ENCODE measurements around the gene FOXE1.

FOXE1 gene

GRCh38 chr9:97853056-97853843 lies at the start of gene FOXE1:
Gene FOXE1 (plus strand): TSS chr9:97853226. CDS start chr9:97853915, 689 bp downstream.
- TF ChIP-seq CTCF (IDR thresholded peaks at IDR 0.05) = no peak
- H3K27ac ChIP-seq = no peak within 1 kb of the TSS

- peak overlapping the region; percentile 57; the same call in 1 of the 2 replicates for H3K27ac ChIP-seq
- TF ChIP-seq ZFX (IDR thresholded peaks at IDR 0.05; ENCODE audit: borderline replicate concordance) (no peak), CTCF (IDR thresholded peaks at IDR 0.05) (no peak)
Observed at GRCh38 chr9:97804059-97804365, 49.0 kb upstream of the FOXE1 start.

- H3K27ac ChIP-seq = no peak overlapping the region
- TF ChIP-seq CTCF (IDR thresholded peaks at IDR 0.05) (no peak), ZFX (IDR thresholded peaks at IDR 0.05; ENCODE audit: borderline replicate concordance) (no peak)
Observed at GRCh38 chr9:97806721-97807120, 46.3 kb upstream of the FOXE1 start.

GRCh38 chr9:97807681-97808080 lies 45.3 kb upstream of the FOXE1 start:
- TF ChIP-seq CTCF (IDR thresholded peaks at IDR 0.05) = no peak
- TF ChIP-seq ZFX (IDR thresholded peaks at IDR 0.05; ENCODE audit: borderline replicate concordance) = no peak
- no peak overlapping the region for H3K27ac ChIP-seq

- no peak for TF ChIP-seq CTCF (IDR thresholded peaks at IDR 0.05)
- TF ChIP-seq ZFX (IDR thresholded peaks at IDR 0.05; ENCODE audit: borderline replicate concordance) = no peak
- no peak overlapping the region for H3K27ac ChIP-seq
Observed at GRCh38 chr9:97808415-97808814, 44.6 kb upstream of the FOXE1 start.

GRCh38 chr9:97808972-97809371 lies 44.1 kb upstream of the FOXE1 start:
- no peak overlapping the region for H3K27ac ChIP-seq
- TF ChIP-seq CTCF (IDR thresholded peaks at IDR 0.05) (no peak), ZFX (IDR thresholded peaks at IDR 0.05; ENCODE audit: borderline replicate concordance) (no peak)

GRCh38 chr9:97809666-97810344 lies 43.2 kb upstream of the FOXE1 start:
- TF ChIP-seq ZFX (IDR thresholded peaks at IDR 0.05; ENCODE audit: borderline replicate concordance) = no peak
- no peak for TF ChIP-seq CTCF (IDR thresholded peaks at IDR 0.05)
- no peak overlapping the region for H3K27ac ChIP-seq
